CD4-positive, alpha-beta T cell (primary cell): ENCODE data around the gene CMTR1. TPM values are rescaled to one million over a fixed set of nuclear protein-coding genes. Genes with fewer than 3 reads are reported as not detected.

Experiments used
- ATAC-seq: fragments of 200-7000 bp; cut with Tn5 transposase; one replicate; pipeline ENCODE4 v1.10.0; 2022; ENCODE audit warnings: mild to moderate bottlenecking; ENCODE audit not compliant: poor library complexity
- CTCF ChIA-PET: fragments of 350-600 bp; sonication (Branson Sonifier 250); formaldehyde crosslinking; loops from one replicate; lab custom pipeline; 2021; ENCODE audit warnings: antibody characterized with exemption, inconsistent platforms; lab: Charles Lee
- POLR2A ChIA-PET: fragments of 350-600 bp; sonication (Branson Sonifier 250); formaldehyde crosslinking; loops from one replicate; lab custom pipeline; 2021; ENCODE audit warnings: antibody characterized with exemption, inconsistent platforms; lab: Charles Lee
- DNase-seq, 14 experiments: peaks; one replicate each; pipeline ENCODE4 v3.0.0-alpha.2; 2013 to 2020; ENCODE audit warnings: mixed read lengths in 2 of 14
- H3K27ac ChIP-seq, 2 donors: one replicate each; pipeline versions ENCODE4 v1.5.1 to v1.7.0; 2013; ENCODE audit warnings: low read length in 2 of 2, low read depth in 1 of 2, mild to moderate bottlenecking in 1 of 2
- H3K27me3 ChIP-seq, 2 experiments: 1 replicate in 1 of 2; 2 replicates in 1 of 2; pipeline versions ENCODE4 v1.6.1 to v1.7.0; 2013; ENCODE audit warnings: low read length in 2 of 2, control low read depth in 1 of 2, mild to moderate bottlenecking in 1 of 2, moderate library complexity in 1 of 2; ENCODE audit not compliant: insufficient read depth in 2 of 2, control insufficient read depth in 1 of 2
- H3K36me3 ChIP-seq: one replicate; pipeline ENCODE4 v1.6.1; 2013; ENCODE audit warnings: low read length, control low read depth; ENCODE audit not compliant: insufficient read depth
- H3K4me1 ChIP-seq: one replicate; pipeline ENCODE4 v1.6.1; 2013; ENCODE audit warnings: low read length, control low read depth; ENCODE audit not compliant: insufficient read depth
- H3K4me3 ChIP-seq: one replicate; pipeline ENCODE4 v1.5.1; 2013; ENCODE audit warnings: mild to moderate bottlenecking, low read length, moderate library complexity
- H3K9me3 ChIP-seq, 2 experiments: 1 replicate in 1 of 2; 2 replicates in 1 of 2; pipeline versions ENCODE4 v1.6.1 to v1.7.0; 2013; ENCODE audit warnings: low read length in 2 of 2, mild to moderate bottlenecking in 2 of 2, control low read depth in 1 of 2, moderate library complexity in 1 of 2; ENCODE audit not compliant: control insufficient read depth in 1 of 2, insufficient read depth in 1 of 2
- H3K27ac Mint-ChIP-seq: one replicate; pipeline ENCODE4 v1.8.0; 2020; ENCODE audit warnings: mixed read lengths
- H3K27me3 Mint-ChIP-seq: one replicate; pipeline ENCODE4 v1.8.0; 2021; ENCODE audit warnings: mixed read lengths
- H3K36me3 Mint-ChIP-seq: one replicate; pipeline ENCODE4 v1.8.0; 2021; ENCODE audit warnings: low read depth, mixed read lengths
- H3K4me1 Mint-ChIP-seq: one replicate; pipeline ENCODE4 v1.8.0; 2021; ENCODE audit warnings: low read depth, mixed read lengths
- H3K4me3 Mint-ChIP-seq: one replicate; pipeline ENCODE4 v1.8.0; 2020; ENCODE audit warnings: mild to moderate bottlenecking, mixed read lengths
- H3K9me3 Mint-ChIP-seq: one replicate; pipeline ENCODE4 v1.8.0; 2020; ENCODE audit warnings: mixed read lengths
- CTCF ChIP-seq: fragments of 200-600 bp; IDR thresholded peaks from one replicate; pipeline ENCODE4 v1.8.0; 2022; ENCODE audit warnings: antibody characterized with exemption, mild to moderate bottlenecking
- intact Hi-C, 2 experiments: fragments of 100-400 bp; cut with DNase I in 1 of 2; cut with micrococcal nuclease in 1 of 2; formaldehyde crosslinking; loops; one replicate each; pipeline versions ENCODE4 v1.15.1 to v1.9.0; 2023 to 2025; cut with DNase I, micrococcal nuclease
- total RNA-seq, 174 experiments: library from RNA in 2 of 174; stranded (reverse) in 2 of 174; gene quantifications; one replicate each; pipeline ENCODE4 v1.2.3 and lab custom pipeline; 2021 to 2026

Gene CMTR1
- total RNA-seq, 2 experiments from 2014 or later, result 79.7 to 80.3 TPM

- H3K9me3 Mint-ChIP-seq, result no peaks in the 10 kb centered on the region
- H3K4me3 ChIP-seq, result no peak overlapping the region
- H3K9me3 ChIP-seq, result no peaks in the 10 kb centered on the region
- no peak overlapping the region for H3K4me3 Mint-ChIP-seq
- ChIA-PET CTCF (interaction anchor here (2.3 kb wide), 1 partner anchor 84 kb away, joined by 5 read pairs; no protein-coding TSS in a partner anchor), POLR2A (interaction anchor here (0.8 kb wide), 1 partner anchor 67 kb away, joined by 3 read pairs; no protein-coding TSS in a partner anchor)
- no peak for TF ChIP-seq CTCF
- ATAC-seq (no peak), DNase-seq (peak in 1 of 14 experiments; percentile 24)
- intact Hi-C loops, result loop anchor here in 1 of 2 experiments (5.0 kb wide), 2 partner anchors 35 to 1015 kb away; no protein-coding TSS in a partner anchor
- H3K36me3 ChIP-seq, result peaks cover 80% of the 10 kb centered on the region
- H3K27ac Mint-ChIP-seq, result peak overlapping the region; percentile 50
- no peaks in the 10 kb centered on the region for H3K27me3 ChIP-seq
- no peak overlapping the region for H3K27ac ChIP-seq
- H3K4me1 Mint-ChIP-seq, result no peaks in the 10 kb centered on the region
- peaks cover 19% of the 10 kb centered on the region for H3K4me1 ChIP-seq
- peaks cover 63% of the 10 kb centered on the region for H3K36me3 Mint-ChIP-seq
- no peaks in the 10 kb centered on the region for H3K27me3 Mint-ChIP-seq
Observed at GRCh38 chr6:37481711-37482605, 48.9 kb downstream of the CMTR1 start.

- Histone ChIP-seq H3K4me1 (peaks cover 26% of the 10 kb centered on the region), H3K27me3 (no peaks in the 10 kb centered on the region), H3K27ac (no peak overlapping the region), H3K4me3 (no peak overlapping the region), H3K9me3 (no peaks in the 10 kb centered on the region), H3K36me3 (peaks cover 75% of the 10 kb centered on the region)
- Mint-ChIP-seq H3K27ac (peak overlapping the region; percentile 50), H3K9me3 (no peaks in the 10 kb centered on the region), H3K4me3 (no peak overlapping the region), H3K36me3 (peaks cover 57% of the 10 kb centered on the region), H3K27me3 (no peaks in the 10 kb centered on the region), H3K4me1 (peaks cover under 1% of the 10 kb centered on the region)
- DNase-seq (peak in 1 of 14 experiments; percentile 28), ATAC-seq (no peak)
- intact Hi-C loops, result loop anchor here in 1 of 2 experiments (5.0 kb wide), 2 partner anchors 35 to 1015 kb away; no protein-coding TSS in a partner anchor
- ChIA-PET POLR2A (interaction anchor here (1.2 kb wide), 1 partner anchor 83 kb away, joined by 3 read pairs; no protein-coding TSS in a partner anchor), CTCF (interaction anchor here (1.9 to 2.3 kb wide), 2 partner anchors 83 to 209 kb away, joined by 4 to 5 read pairs; no protein-coding TSS in a partner anchor)
- TF ChIP-seq CTCF, result no peak
Observed at GRCh38 chr6:37482606-37483251, 49.7 kb downstream of the CMTR1 start.

GRCh38 chr6:37483252-37483901 lies 50.4 kb downstream of the CMTR1 start:
- Mint-ChIP-seq H3K4me3 (no peak overlapping the region), H3K9me3 (no peaks in the 10 kb centered on the region), H3K36me3 (peaks cover 50% of the 10 kb centered on the region), H3K4me1 (peaks cover 7% of the 10 kb centered on the region), H3K27ac (no peak overlapping the region), H3K27me3 (no peaks in the 10 kb centered on the region)
- POLR2A ChIA-PET, result interaction anchor here (1.2 kb wide), 1 partner anchor 83 kb away, joined by 3 read pairs; no protein-coding TSS in a partner anchor
- H3K27ac ChIP-seq, result no peak overlapping the region
- no peak for TF ChIP-seq CTCF
- CTCF ChIA-PET, result interaction anchor here (0.6 to 2.3 kb wide), 3 partner anchors 83 to 214 kb away, joined by 3 to 5 read pairs (median 4); partner anchors contain the start of gene MDGA1
- H3K9me3 ChIP-seq, result no peaks in the 10 kb centered on the region
- H3K4me1 ChIP-seq, result peaks cover 32% of the 10 kb centered on the region
- H3K4me3 ChIP-seq, result no peak overlapping the region
- peak; percentile 6 for ATAC-seq
- DNase-seq, result peak in 4 of 14 experiments; percentile 21 to 51 (median 29)
- no peaks in the 10 kb centered on the region for H3K27me3 ChIP-seq
- intact Hi-C loops, result loop anchor here in 1 of 2 experiments (5.0 kb wide), 2 partner anchors 34 to 1014 kb away; no protein-coding TSS in a partner anchor
- H3K36me3 ChIP-seq, result peaks cover 75% of the 10 kb centered on the region
